T-helper 2 cell (primary cell): ENCODE measurements around the gene ZFP82.

Experiments
- DNase-seq, 5 experiments: peaks; one replicate each; pipeline versions ENCODE4 v3.0.0 to v3.0.0-alpha.2; 2012 to 2022

ZFP82 gene

DNA sequence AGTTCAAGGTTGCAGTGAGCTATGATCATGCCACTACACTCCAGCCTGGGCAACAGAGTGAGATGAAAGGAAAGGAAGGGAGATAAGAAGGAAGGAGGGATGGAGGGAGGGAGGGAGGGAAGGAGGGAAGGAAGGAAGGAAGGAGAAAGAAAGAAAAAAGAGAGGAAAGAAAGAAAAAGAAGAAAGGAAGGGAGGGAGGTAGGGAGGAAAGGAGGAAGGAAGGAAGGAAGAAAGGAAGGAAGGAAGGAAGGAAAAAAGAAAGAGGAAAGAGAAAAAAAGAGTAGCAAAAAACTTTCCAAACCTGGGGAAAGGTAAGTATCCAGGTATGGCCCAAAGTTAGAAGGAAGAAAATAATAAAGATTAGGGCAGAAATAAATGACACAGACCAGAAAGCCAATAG lies 46.6 kb downstream of the ZFP82 start:
- no peak for DNase-seq

DNA sequence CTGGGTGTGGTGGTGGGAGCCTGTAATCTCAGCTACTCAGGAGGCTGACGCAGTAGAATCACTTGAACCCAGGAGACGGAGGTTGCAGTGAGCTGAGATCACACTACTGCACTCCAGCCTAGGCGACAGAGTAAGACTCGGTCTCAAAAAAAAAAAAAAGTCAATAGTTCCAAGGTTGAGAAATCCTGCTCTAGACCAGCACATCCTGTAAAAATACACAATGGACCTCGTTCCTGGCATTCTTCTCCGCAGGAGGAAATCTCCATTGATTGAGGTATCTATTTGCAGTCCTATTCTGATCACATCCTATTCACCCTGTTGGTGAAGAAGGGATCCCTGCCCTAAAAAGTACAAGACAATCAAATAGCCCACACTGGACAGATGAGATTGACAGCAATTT lies 54.6 kb downstream of the ZFP82 start:
- DNase-seq = no peak
